ENCODE results near the gene CFAP92.

The CFAP92 gene

GRCh38 chr3:129026728-129027543 is 33.1 kb upstream of the CFAP92 start (continued):
- TF ChIP-seq ZNF704 (tag by site-specific recombination; IDR thresholded peaks at IDR 0.05) (no peak), HOXC10 (CRISPR knock-in tag; IDR thresholded peaks at IDR 0.05) (no peak), KLF7 (tag by site-specific recombination; IDR thresholded peaks at IDR 0.05; ENCODE audit: borderline replicate concordance) (no peak), ZNF530 (tag by site-specific recombination; IDR thresholded peaks at IDR 0.05; ENCODE audit: low read depth) (no peak), PATZ1 (tag by site-specific recombination; IDR thresholded peaks at IDR 0.05) (peak; percentile 70), ZNF18 (tag by site-specific recombination; IDR thresholded peaks at IDR 0.05) (0 out of 2 replicates have a peak, but pooled peaks have one; percentile 23), ZNF37A (tag by site-specific recombination; IDR thresholded peaks at IDR 0.05) (no peak), ZNF132 (tag by site-specific recombination; IDR thresholded peaks at IDR 0.05; ENCODE audit: borderline replicate concordance) (no peak), ZNF571 (tag by site-specific recombination; IDR thresholded peaks at IDR 0.05) (no peak), ZNF629 (tag by site-specific recombination; IDR thresholded peaks at IDR 0.05) (no peak), ZNF692 (tag by site-specific recombination; IDR thresholded peaks at IDR 0.05) (no peak), ZNF473 (tag by site-specific recombination; IDR thresholded peaks at IDR 0.05) (no peak), ZNF707 (tag by site-specific recombination; IDR thresholded peaks at IDR 0.05) (no peak), ZNF138 (tag by site-specific recombination; IDR thresholded peaks at IDR 0.05; ENCODE audit: borderline replicate concordance) (no peak), ZNF513 (tag by site-specific recombination; IDR thresholded peaks at IDR 0.05) (no peak), ZBTB44 (tag by site-specific recombination; IDR thresholded peaks at IDR 0.05) (peak; percentile 27; the same call in 1 of the 2 replicates), ZNF549 (tag by site-specific recombination; IDR thresholded peaks at IDR 0.05) (no peak), ZNF26 (tag by site-specific recombination; IDR thresholded peaks at IDR 0.05) (no peak), ATF2 (tag by site-specific recombination; IDR thresholded peaks at IDR 0.05; ENCODE audit: low read depth) (no peak), OSR2 (tag by site-specific recombination; IDR thresholded peaks at IDR 0.05) (no peak), ZNF521 (tag by site-specific recombination; IDR thresholded peaks at IDR 0.05) (no peak), ZNF580 (tag by site-specific recombination; IDR thresholded peaks at IDR 0.05) (no peak), ZNF174 (tag by site-specific recombination; IDR thresholded peaks at IDR 0.05) (no peak), ZNF560 (tag by site-specific recombination; IDR thresholded peaks at IDR 0.05; ENCODE audit: borderline replicate concordance) (no peak), ZNF202 (tag by site-specific recombination; IDR thresholded peaks at IDR 0.05; ENCODE audit: borderline replicate concordance) (no peak)
